Activated naive CD4-positive, alpha-beta T cell treated with anti-CD3 and anti-CD28 coated beads, Interleukin-2, amount 50 U/mL, for 72 hours (primary cell): ENCODE measurements around the gene STAC3. TPM values are rescaled to one million over a fixed set of nuclear protein-coding genes. Genes with fewer than 3 reads are reported as not detected.

Experiments used
- ATAC-seq, 2 donors: fragments of 150-1000 bp; cut with Tn5 transposase; 2 replicates each; pipeline ENCODE4 v1.10.0; 2021; ENCODE audit warnings: mild to moderate bottlenecking in 2 of 2, moderate library complexity in 2 of 2
- DNase-seq, 2 donors: peaks; one replicate each; pipeline ENCODE4 v3.0.0; 2021 to 2022; ENCODE audit warnings: low spot score in 2 of 2
- H3K27ac Mint-ChIP-seq, 2 donors: one replicate each; pipeline ENCODE4 v1.8.0; 2022; ENCODE audit warnings: mild to moderate bottlenecking in 2 of 2, mixed read lengths in 2 of 2
- H3K36me3 Mint-ChIP-seq, 2 donors: one replicate each; pipeline ENCODE4 v1.8.0; 2022; ENCODE audit warnings: mixed read lengths in 2 of 2
- H3K9me3 Mint-ChIP-seq, 2 donors: one replicate each; pipeline ENCODE4 v1.8.0; 2022; ENCODE audit warnings: mixed read lengths in 2 of 2
- total RNA-seq, 2 donors: library from RNA; stranded (reverse); gene quantifications; one replicate each; pipeline ENCODE4 v1.2.3, GENCODE V29; 2022

The STAC3 gene
- total RNA-seq, 2 donors from 2014 or later, result 2.8 to 5.4 TPM

GRCh38 chr12:57198329-57198728 is 52.7 kb downstream of the STAC3 start:
- Mint-ChIP-seq H3K36me3 (no peaks in the 10 kb centered on the region), H3K27ac (no peak overlapping the region), H3K9me3 (no peaks in the 10 kb centered on the region)
- no peak for DNase-seq
- no peak for ATAC-seq

- ATAC-seq (no peak), DNase-seq (no peak)
- Mint-ChIP-seq H3K27ac (no peak overlapping the region), H3K36me3 (no peaks in the 10 kb centered on the region), H3K9me3 (no peaks in the 10 kb centered on the region)
Observed at GRCh38 chr12:57196956-57197355, 54.0 kb downstream of the STAC3 start.

GRCh38 chr12:57196439-57196838 is 54.5 kb downstream of the STAC3 start:
- ATAC-seq (no peak), DNase-seq (no peak)
- no peaks in the 10 kb centered on the region for H3K36me3 Mint-ChIP-seq
- no peaks in the 10 kb centered on the region for H3K9me3 Mint-ChIP-seq
- H3K27ac Mint-ChIP-seq, result no peak overlapping the region

GRCh38 chr12:57195611-57196371 is 55.2 kb downstream of the STAC3 start:
- Mint-ChIP-seq H3K9me3 (no peaks in the 10 kb centered on the region), H3K27ac (no peak overlapping the region), H3K36me3 (no peaks in the 10 kb centered on the region)
- no peak for ATAC-seq
- no peak for DNase-seq

GRCh38 chr12:57195186-57195585 is 55.8 kb downstream of the STAC3 start:
- DNase-seq (no peak), ATAC-seq (no peak)
- Mint-ChIP-seq H3K36me3 (no peaks in the 10 kb centered on the region), H3K9me3 (no peaks in the 10 kb centered on the region), H3K27ac (no peak overlapping the region)

GRCh38 chr12:57194253-57194652 is 56.7 kb downstream of the STAC3 start:
- H3K36me3 Mint-ChIP-seq, result no peaks in the 10 kb centered on the region
- ATAC-seq (no peak), DNase-seq (no peak)
- H3K27ac Mint-ChIP-seq, result no peak overlapping the region
- no peaks in the 10 kb centered on the region for H3K9me3 Mint-ChIP-seq

- Mint-ChIP-seq H3K27ac (no peak overlapping the region), H3K36me3 (no peaks in the 10 kb centered on the region), H3K9me3 (no peaks in the 10 kb centered on the region)
- DNase-seq (no peak), ATAC-seq (no peak)
Observed at GRCh38 chr12:57193706-57194245, 57.2 kb downstream of the STAC3 start.

Other genes with a start within 250 kb of the STAC3 start
- gene ZBTB39, start 244.6 kb downstream of the STAC3 start, total RNA-seq, result 1 to 10 TPM; 5.1 to 6.1 TPM
- 1 to 10 TPM in 1 of 2 donors, under 1 TPM in 1; 0.50 to 1.7 TPM for gene TAC3, start 234.7 kb downstream of the STAC3 start, total RNA-seq
- 1 to 10 TPM; 3.3 to 4.7 TPM for gene MYO1A, start 201.1 kb downstream of the STAC3 start, total RNA-seq
- 100 to 1,000 TPM in 1 of 2 donors, 10 to 100 TPM in 1; 80.2 to 182 TPM for gene NEMP1, start 172.4 kb downstream of the STAC3 start, total RNA-seq
- gene NAB2, start 162.1 kb downstream of the STAC3 start, total RNA-seq, result 10 to 100 TPM; 39.1 to 39.3 TPM
- gene STAT6, start 139.8 kb downstream of the STAC3 start, total RNA-seq, result 100 to 1,000 TPM; 213 to 283 TPM
- 1 to 10 TPM; 1.3 to 5.9 TPM for gene LRP1, start 122.7 kb downstream of the STAC3 start, total RNA-seq
- gene LRP1-AS, start 103.6 kb downstream of the STAC3 start, total RNA-seq, result not detected
- under 1 TPM; 0.11 to 0.54 TPM for gene NXPH4, start 34.4 kb downstream of the STAC3 start, total RNA-seq
- 100 to 1,000 TPM; 360 to 376 TPM for gene SHMT2, start 21.5 kb downstream of the STAC3 start, total RNA-seq
- 10 to 100 TPM; 36.3 to 57.1 TPM for gene R3HDM2, start 179.9 kb upstream of the STAC3 start, total RNA-seq
- gene INHBC, start 183.6 kb upstream of the STAC3 start, total RNA-seq, result not detected
- under 1 TPM; 0.18 to 0.23 TPM for gene INHBE, start 204.1 kb upstream of the STAC3 start, total RNA-seq
- gene GLI1, start 208.6 kb upstream of the STAC3 start, total RNA-seq, result under 1 TPM in 1 of 2 donors, not detected in 1; 0.49 TPM
- gene ARHGAP9, start 228.7 kb upstream of the STAC3 start, total RNA-seq, result 100 to 1,000 TPM; 151 to 195 TPM
- gene MARS1, start 236.9 kb upstream of the STAC3 start, total RNA-seq, result 100 to 1,000 TPM; 267 to 292 TPM